C4-2B (cell line): ENCODE results near the gene CEP128.

Experiments
- H3K27ac ChIP-seq: fragments of 450-650 bp; 2 replicates; pipeline ENCODE4 v1.5.1; 2017
- ZFX ChIP-seq: fragments of 450-650 bp; IDR thresholded peaks from 2 replicates; pipeline ENCODE4 v1.6.1; 2017
- TF ChIP-seq, protein P1 (sequence below): fragments of 450-650 bp; conservative IDR thresholded peaks from 2 replicates; pipeline ENCODE4 v1.5.1; 2017; ENCODE audit warnings: mild to moderate bottlenecking

CEP128 gene

DNA sequence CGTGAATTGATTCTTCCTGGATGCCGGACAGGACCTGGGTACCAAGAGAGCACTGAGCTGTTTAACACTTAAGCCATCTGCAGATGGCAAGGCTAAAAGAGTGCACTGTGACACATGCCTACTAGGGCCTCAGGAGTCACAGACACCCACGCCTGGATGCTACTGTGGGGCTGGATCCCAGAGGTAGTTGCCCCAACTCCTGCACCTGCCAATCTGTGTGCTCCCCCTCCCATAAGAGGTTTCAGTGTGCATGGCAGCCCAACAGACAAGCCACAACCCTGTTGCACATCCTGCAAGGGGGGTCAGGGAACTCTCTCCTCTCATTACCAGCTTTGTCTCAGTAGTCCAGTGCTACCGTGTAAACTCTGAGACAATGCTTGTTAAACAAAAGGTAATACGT is 169.0 kb downstream of the CEP128 start:
- TF ChIP-seq ZFX: no peak
- TF ChIP-seq, protein P1, sequence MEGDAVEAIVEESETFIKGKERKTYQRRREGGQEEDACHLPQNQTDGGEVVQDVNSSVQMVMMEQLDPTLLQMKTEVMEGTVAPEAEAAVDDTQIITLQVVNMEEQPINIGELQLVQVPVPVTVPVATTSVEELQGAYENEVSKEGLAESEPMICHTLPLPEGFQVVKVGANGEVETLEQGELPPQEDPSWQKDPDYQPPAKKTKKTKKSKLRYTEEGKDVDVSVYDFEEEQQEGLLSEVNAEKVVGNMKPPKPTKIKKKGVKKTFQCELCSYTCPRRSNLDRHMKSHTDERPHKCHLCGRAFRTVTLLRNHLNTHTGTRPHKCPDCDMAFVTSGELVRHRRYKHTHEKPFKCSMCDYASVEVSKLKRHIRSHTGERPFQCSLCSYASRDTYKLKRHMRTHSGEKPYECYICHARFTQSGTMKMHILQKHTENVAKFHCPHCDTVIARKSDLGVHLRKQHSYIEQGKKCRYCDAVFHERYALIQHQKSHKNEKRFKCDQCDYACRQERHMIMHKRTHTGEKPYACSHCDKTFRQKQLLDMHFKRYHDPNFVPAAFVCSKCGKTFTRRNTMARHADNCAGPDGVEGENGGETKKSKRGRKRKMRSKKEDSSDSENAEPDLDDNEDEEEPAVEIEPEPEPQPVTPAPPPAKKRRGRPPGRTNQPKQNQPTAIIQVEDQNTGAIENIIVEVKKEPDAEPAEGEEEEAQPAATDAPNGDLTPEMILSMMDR: no peak
- H3K27ac ChIP-seq: no peak overlapping the region

DNA sequence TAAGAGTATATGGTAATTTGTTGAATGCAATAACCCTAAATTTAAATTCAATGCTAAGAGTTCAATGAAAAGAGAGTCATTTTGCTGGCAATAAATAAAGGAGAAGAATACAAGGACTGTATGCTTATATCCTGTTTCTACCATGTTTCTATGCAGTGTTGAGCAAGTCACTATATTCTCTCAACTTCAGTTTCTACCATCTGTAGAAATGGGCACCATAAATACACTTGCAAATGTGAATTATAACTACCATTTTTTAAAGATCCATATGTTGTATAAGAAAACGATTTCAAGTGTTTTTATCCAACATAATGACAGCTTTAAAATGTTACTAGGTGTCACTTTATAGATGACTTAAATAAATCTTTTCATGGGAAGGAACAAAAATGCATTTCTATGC is 170.3 kb downstream of the CEP128 start:
- no peak overlapping the region for H3K27ac ChIP-seq
- TF ChIP-seq, protein P1: no peak
- TF ChIP-seq ZFX: no peak

GRCh38 chr14:80770114-80770908 is 171.2 kb downstream of the CEP128 start:
- TF ChIP-seq, protein P1: no peak
- no peak for TF ChIP-seq ZFX
- H3K27ac ChIP-seq: no peak overlapping the region

DNA sequence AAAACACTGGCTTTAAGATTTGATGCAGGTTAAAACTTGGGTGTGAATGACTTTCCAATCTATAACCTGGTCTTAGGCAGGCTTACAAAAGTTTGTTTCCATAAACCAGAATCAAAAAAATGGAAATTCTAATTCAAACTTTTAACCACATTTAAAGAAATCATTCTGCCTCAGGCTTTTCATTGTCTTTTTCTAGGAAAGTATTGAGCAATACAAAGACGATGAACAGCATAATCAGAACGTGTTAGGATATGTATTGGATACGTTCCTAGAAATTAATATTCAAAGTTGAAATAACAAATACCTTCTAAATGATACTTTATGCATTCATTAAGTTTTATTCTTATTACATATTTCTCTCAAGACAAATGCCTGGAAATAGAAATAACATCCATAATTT is 172.9 kb downstream of the CEP128 start:
- no peak for TF ChIP-seq ZFX
- TF ChIP-seq, protein P1: no peak
- H3K27ac ChIP-seq: no peak overlapping the region

DNA sequence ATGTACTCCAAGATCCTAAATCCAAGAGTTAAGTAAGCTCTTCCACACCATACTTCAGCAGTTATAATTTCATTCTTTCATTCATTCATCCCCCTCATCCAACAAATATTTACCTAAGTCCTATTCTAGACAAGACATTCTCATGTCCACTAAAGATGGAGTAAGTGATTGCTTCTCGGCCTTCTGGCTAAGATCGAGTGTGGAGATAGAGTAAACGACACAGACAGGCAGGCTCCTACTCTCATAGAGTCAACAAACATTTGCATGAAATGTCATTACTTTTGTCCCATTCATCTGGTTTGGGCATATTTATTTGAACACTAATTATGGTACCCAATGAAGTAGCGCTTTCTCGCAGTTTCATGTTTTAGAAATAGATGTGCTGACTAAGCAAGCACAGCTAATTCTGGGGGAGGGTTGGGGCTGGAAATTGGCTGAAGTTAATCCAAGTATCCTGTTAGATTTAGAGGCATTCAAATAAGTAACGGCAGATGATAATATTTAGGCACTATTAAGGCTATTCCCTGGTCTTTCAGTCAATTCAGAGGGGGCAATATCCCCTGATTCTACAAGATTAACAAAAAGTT is 176.5 kb downstream of the CEP128 start:
- TF ChIP-seq ZFX: no peak
- TF ChIP-seq, protein P1: no peak
- no peak overlapping the region for H3K27ac ChIP-seq

GRCh38 chr14:80764496-80764895 is 177.0 kb downstream of the CEP128 start:
- TF ChIP-seq, protein P1: no peak
- TF ChIP-seq ZFX: no peak
- no peak overlapping the region for H3K27ac ChIP-seq

DNA sequence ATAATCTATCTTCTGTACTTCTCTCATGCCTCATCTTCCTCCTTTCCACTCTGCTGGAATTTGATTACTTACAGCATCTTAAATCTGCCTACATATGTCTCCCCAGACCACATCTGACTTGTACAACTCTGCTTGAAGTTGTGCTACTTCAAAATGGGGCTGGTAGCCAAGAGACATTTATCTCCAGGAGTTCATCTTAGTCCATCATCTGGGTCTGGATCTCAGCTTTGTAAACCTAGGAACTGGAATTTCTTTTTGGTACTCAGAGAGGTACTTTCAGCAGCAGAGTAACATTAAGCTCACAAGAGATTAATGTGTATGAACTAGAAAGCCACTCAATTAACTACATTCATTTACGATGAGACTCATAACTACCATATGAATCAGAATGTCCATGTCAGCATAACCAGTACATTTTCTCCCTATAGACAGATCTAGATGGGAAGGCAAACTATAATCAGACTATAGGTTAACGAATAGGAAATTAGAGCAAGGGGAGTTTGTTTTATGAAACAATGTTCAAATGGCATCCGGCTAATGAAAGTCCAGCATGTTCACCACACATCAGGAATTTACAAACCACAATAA is 178.8 kb downstream of the CEP128 start:
- no peak overlapping the region for H3K27ac ChIP-seq
- TF ChIP-seq, protein P1: no peak
- TF ChIP-seq ZFX: no peak
